Activated T-cell treated with anti-CD3 and anti-CD28 coated beads, Interleukin-2, amount 50 U/mL, for 48 hours (primary cell): ENCODE data around the gene TSHR.

Source experiments
- DNase-seq, 2 experiments: peaks; one replicate each; pipeline ENCODE4 v3.0.0-alpha.2; 2020

Gene TSHR

DNA sequence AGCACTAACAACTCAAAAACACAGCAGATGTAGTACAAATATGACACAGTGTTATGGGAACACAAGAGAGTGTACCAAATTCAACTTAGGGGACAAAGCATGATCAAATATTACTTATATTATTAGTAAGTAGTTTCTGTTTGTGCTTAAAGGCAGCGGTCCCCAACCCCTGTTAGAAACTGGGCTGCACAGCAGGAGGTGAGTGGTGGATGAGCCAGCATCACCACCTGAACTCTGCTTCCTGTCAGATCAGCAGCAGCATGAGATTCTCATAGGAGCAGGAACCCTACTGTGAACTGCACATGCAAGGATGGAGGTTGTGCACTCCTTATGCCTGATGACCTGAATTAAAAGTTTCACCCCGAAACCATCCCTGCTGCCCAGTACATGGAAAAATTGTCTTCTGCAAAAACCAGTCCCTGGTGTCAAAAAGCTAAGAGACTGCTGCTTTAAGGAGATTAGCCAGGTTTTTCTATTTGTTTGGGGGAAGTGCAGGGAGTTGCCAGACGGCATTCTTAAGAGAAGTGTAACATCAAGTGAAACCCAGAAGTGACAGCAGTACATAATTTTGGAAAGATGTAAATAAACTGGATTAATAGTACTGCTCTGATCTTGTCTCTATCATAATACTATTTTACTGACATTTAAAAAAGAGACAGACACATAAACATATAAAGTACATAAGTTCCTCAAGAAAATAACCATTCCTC, 238.7 kb downstream of the TSHR start:
- peak in 1 of 2 experiments; percentile 37 for DNase-seq
